Measurements from ENCODE around the gene VRK3. TPM values are rescaled to one million over a fixed set of nuclear protein-coding genes. Genes with fewer than 3 reads are reported as not detected.
"Not testable (repeated sequence)": the region's sequence is repeated elsewhere in the genome, so short reads cannot be mapped to it uniquely, and the experiment has no call there.

The VRK3 gene
- total RNA-seq, 1 donor from 2014 or later, result 8.9 TPM

DNA sequence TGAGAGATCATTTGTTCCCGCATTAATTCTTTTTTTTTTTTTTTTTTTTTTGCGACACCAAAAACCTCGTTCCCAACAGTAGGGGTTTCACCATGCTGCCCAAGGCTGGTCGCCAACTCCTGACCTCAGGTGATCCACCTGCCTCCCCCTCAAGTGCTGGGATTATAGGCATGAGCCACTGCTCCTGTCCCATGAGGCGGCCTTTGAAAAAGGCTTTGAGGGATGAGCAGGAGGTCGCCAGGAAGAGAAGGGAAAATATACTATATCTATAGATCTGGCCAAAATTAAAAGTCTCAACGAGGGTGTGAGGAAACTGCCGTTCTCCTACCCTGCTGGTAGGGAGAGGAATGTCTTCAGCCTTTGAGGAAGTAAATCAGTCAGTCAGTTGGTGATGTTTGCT lies 26.8 kb upstream of the VRK3 start:
- no peak overlapping the region for H3K9ac ChIP-seq (ENCODE audit: low read depth in 1 of 3, low read length in 3 of 3)

GRCh38 chr19:50051228-50051895 lies 26.2 kb upstream of the VRK3 start:
- Histone ChIP-seq H3K4me1 (ENCODE audit: control insufficient read depth in 3 of 3, insufficient read depth in 3 of 3, low read length in 3 of 3) (peaks cover 0 to 12% (median 5%) of the 10 kb centered on the region in 3 donors), H3K9ac (ENCODE audit: low read depth in 1 of 3, low read length in 3 of 3) (peak overlapping the region in 1 of 3 donors; percentile 1), H3K9me3 (ENCODE audit: control insufficient read depth in 3 of 3, low read length in 3 of 3) (peaks cover 5 to 16% (median 12%) of the 10 kb centered on the region in 3 donors), H3K36me3 (ENCODE audit: control insufficient read depth in 3 of 3, insufficient read depth in 3 of 3, low read length in 3 of 3) (peaks cover 9 to 24% (median 21%) of the 10 kb centered on the region in 3 donors), H3K4me3 (ENCODE audit: low read length in 3 of 3) (peak overlapping the region; percentile 48 to 65 (median 63))
- H3K27me3 ChIP-seq (ENCODE audit: control insufficient read depth in 3 of 3, insufficient read depth in 3 of 3, low read length in 3 of 3); H3K27ac ChIP-seq (ENCODE audit: low read depth, low read length): not testable (repeated sequence)

More for the DNA sequence above, 26.8 kb upstream of the VRK3 start:
- peaks cover 3 to 18% (median 15%) of the 10 kb centered on the region in 3 donors for H3K36me3 ChIP-seq (ENCODE audit: control insufficient read depth in 3 of 3, insufficient read depth in 3 of 3, low read length in 3 of 3)
- H3K4me1 ChIP-seq (ENCODE audit: control insufficient read depth in 3 of 3, insufficient read depth in 3 of 3, low read length in 3 of 3), result peaks cover 0 to 12% (median 5%) of the 10 kb centered on the region in 3 donors
- no peak overlapping the region for H3K4me3 ChIP-seq (ENCODE audit: low read length in 3 of 3)
- H3K27ac ChIP-seq (ENCODE audit: low read depth, low read length), result no peak overlapping the region
- peaks cover 0 to 5% (median 2%) of the 10 kb centered on the region in 3 donors for H3K27me3 ChIP-seq (ENCODE audit: control insufficient read depth in 3 of 3, insufficient read depth in 3 of 3, low read length in 3 of 3)
- H3K9me3 ChIP-seq (ENCODE audit: control insufficient read depth in 3 of 3, low read length in 3 of 3), result peaks cover 1 to 10% (median 6%) of the 10 kb centered on the region in 3 donors

GRCh38 chr19:50050406-50051227 lies 25.4 kb upstream of the VRK3 start:
- Histone ChIP-seq H3K9ac (ENCODE audit: low read depth in 1 of 3, low read length in 3 of 3) (peak overlapping the region in 1 of 3 donors; percentile 1), H3K36me3 (ENCODE audit: control insufficient read depth in 3 of 3, insufficient read depth in 3 of 3, low read length in 3 of 3) (peaks cover 17 to 32% (median 29%) of the 10 kb centered on the region in 3 donors), H3K9me3 (ENCODE audit: control insufficient read depth in 3 of 3, low read length in 3 of 3) (peaks cover 12 to 23% (median 19%) of the 10 kb centered on the region in 3 donors), H3K27ac (ENCODE audit: low read depth, low read length) (no peak overlapping the region), H3K27me3 (ENCODE audit: control insufficient read depth in 3 of 3, insufficient read depth in 3 of 3, low read length in 3 of 3) (peaks cover 0 to 5% (median 2%) of the 10 kb centered on the region in 3 donors), H3K4me3 (ENCODE audit: low read length in 3 of 3) (peak overlapping the region; percentile 48 to 65 (median 63)), H3K4me1 (ENCODE audit: control insufficient read depth in 3 of 3, insufficient read depth in 3 of 3, low read length in 3 of 3) (peaks cover 0 to 12% (median 5%) of the 10 kb centered on the region in 3 donors)

DNA sequence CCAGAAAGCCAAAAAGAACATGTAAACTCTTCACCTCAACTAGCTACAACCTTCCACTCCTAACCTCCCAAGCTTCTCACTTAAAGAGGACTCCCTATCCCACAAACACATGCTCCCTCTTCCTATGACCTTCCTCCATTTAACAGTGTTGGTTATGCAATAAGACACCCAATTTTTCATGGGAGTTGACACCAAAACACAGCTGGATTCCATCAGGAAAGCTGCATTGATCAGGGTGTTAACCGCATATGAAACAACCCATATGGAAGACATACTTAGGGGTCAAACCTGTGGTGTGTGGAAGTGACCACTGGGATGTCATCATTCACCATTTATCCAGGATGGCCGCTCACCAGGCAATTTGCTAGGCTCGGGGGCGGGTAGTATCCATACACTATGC lies 22.5 kb upstream of the VRK3 start:
- no peak overlapping the region for H3K9ac ChIP-seq (ENCODE audit: low read depth in 1 of 3, low read length in 3 of 3)

GRCh38 chr19:50046649-50047503 lies 21.7 kb upstream of the VRK3 start:
- Histone ChIP-seq H3K9me3 (ENCODE audit: control insufficient read depth in 3 of 3, low read length in 3 of 3) (peaks cover 30 to 36% (median 34%) of the 10 kb centered on the region in 3 donors), H3K4me3 (ENCODE audit: low read length in 3 of 3) (peak overlapping the region in 1 of 3 donors; percentile 15), H3K36me3 (ENCODE audit: control insufficient read depth in 3 of 3, insufficient read depth in 3 of 3, low read length in 3 of 3) (peaks cover 51 to 68% (median 63%) of the 10 kb centered on the region in 3 donors), H3K27me3 (ENCODE audit: control insufficient read depth in 3 of 3, insufficient read depth in 3 of 3, low read length in 3 of 3) (peaks cover 0 to 5% (median 2%) of the 10 kb centered on the region in 3 donors), H3K4me1 (ENCODE audit: control insufficient read depth in 3 of 3, insufficient read depth in 3 of 3, low read length in 3 of 3) (peaks cover 0 to 12% (median 5%) of the 10 kb centered on the region in 3 donors), H3K9ac (ENCODE audit: low read depth in 1 of 3, low read length in 3 of 3) (no peak overlapping the region), H3K27ac (ENCODE audit: low read depth, low read length) (no peak overlapping the region)

More for the DNA sequence above, 22.5 kb upstream of the VRK3 start:
- peaks cover 30 to 36% (median 33%) of the 10 kb centered on the region in 3 donors for H3K9me3 ChIP-seq (ENCODE audit: control insufficient read depth in 3 of 3, low read length in 3 of 3)
- H3K36me3 ChIP-seq (ENCODE audit: control insufficient read depth in 3 of 3, insufficient read depth in 3 of 3, low read length in 3 of 3), result peaks cover 43 to 61% (median 55%) of the 10 kb centered on the region in 3 donors
- no peak overlapping the region for H3K4me3 ChIP-seq (ENCODE audit: low read length in 3 of 3)
- no peak overlapping the region for H3K27ac ChIP-seq (ENCODE audit: low read depth, low read length)
- H3K4me1 ChIP-seq (ENCODE audit: control insufficient read depth in 3 of 3, insufficient read depth in 3 of 3, low read length in 3 of 3), result peaks cover 0 to 12% (median 5%) of the 10 kb centered on the region in 3 donors
- H3K27me3 ChIP-seq (ENCODE audit: control insufficient read depth in 3 of 3, insufficient read depth in 3 of 3, low read length in 3 of 3), result peaks cover 0 to 5% (median 2%) of the 10 kb centered on the region in 3 donors

DNA sequence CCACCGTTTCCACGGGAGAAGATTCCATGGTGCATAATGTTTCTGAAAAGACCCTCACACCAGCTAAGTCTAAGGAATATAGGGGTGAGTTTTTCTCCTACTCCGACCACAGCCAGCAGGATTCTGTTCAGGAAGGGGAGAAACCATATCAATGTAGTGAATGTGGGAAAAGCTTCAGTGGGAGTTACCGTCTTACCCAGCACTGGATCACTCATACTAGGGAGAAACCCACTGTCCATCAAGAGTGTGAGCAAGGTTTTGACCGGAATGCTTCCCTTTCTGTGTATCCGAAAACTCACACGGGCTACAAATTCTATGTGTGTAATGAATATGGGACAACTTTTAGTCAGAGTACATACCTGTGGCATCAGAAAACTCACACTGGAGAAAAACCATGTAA lies 19.8 kb upstream of the VRK3 start:
- Histone ChIP-seq H3K4me1 (ENCODE audit: control insufficient read depth in 3 of 3, insufficient read depth in 3 of 3, low read length in 3 of 3) (no peaks in the 10 kb centered on the region), H3K9me3 (ENCODE audit: control insufficient read depth in 3 of 3, low read length in 3 of 3) (peaks cover 30 to 39% (median 35%) of the 10 kb centered on the region in 3 donors), H3K27me3 (ENCODE audit: control insufficient read depth in 3 of 3, insufficient read depth in 3 of 3, low read length in 3 of 3) (no peaks in the 10 kb centered on the region), H3K9ac (ENCODE audit: low read depth in 1 of 3, low read length in 3 of 3) (no peak overlapping the region), H3K27ac (ENCODE audit: low read depth, low read length) (no peak overlapping the region), H3K36me3 (ENCODE audit: control insufficient read depth in 3 of 3, insufficient read depth in 3 of 3, low read length in 3 of 3) (peaks cover 71 to 88% (median 80%) of the 10 kb centered on the region in 3 donors), H3K4me3 (ENCODE audit: low read length in 3 of 3) (no peak overlapping the region)

GRCh38 chr19:50043967-50044366 lies 18.8 kb upstream of the VRK3 start:
- Histone ChIP-seq H3K4me1 (ENCODE audit: control insufficient read depth in 3 of 3, insufficient read depth in 3 of 3, low read length in 3 of 3) (no peaks in the 10 kb centered on the region), H3K36me3 (ENCODE audit: control insufficient read depth in 3 of 3, insufficient read depth in 3 of 3, low read length in 3 of 3) (peaks cover 80 to 98% (median 89%) of the 10 kb centered on the region in 3 donors), H3K4me3 (ENCODE audit: low read length in 3 of 3) (no peak overlapping the region), H3K9ac (ENCODE audit: low read depth in 1 of 3, low read length in 3 of 3) (no peak overlapping the region), H3K27ac (ENCODE audit: low read depth, low read length) (no peak overlapping the region), H3K27me3 (ENCODE audit: control insufficient read depth in 3 of 3, insufficient read depth in 3 of 3, low read length in 3 of 3) (no peaks in the 10 kb centered on the region), H3K9me3 (ENCODE audit: control insufficient read depth in 3 of 3, low read length in 3 of 3) (peaks cover 30 to 39% (median 35%) of the 10 kb centered on the region in 3 donors)

GRCh38 chr19:50042363-50043024 lies 17.3 kb upstream of the VRK3 start:
- H3K9me3 ChIP-seq (ENCODE audit: control insufficient read depth in 3 of 3, low read length in 3 of 3), result peaks cover 29 to 32% (median 30%) of the 10 kb centered on the region in 3 donors
- peaks cover 78 to 93% (median 84%) of the 10 kb centered on the region in 3 donors for H3K36me3 ChIP-seq (ENCODE audit: control insufficient read depth in 3 of 3, insufficient read depth in 3 of 3, low read length in 3 of 3)

DNA sequence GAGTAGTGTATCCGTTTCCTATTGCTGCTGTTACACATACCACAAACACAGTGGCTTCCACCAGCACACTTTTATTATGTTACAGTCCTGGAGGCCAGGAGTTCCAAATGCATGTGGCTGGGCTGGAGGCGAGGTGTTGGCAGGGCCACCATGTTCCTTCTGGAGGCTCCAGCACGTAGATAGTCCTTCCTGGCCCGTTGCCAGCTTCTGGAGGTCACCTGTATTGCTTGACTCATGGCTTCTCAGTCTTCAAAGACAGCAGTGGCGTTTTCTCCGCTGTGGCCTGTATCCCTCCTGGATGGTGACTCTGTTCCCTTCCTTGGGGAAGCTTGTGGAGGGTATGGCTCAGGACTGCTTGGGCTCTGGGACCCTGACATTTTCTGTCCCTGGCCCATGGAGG lies 15.8 kb upstream of the VRK3 start:
- Histone ChIP-seq H3K36me3 (ENCODE audit: control insufficient read depth in 3 of 3, insufficient read depth in 3 of 3, low read length in 3 of 3) (peaks cover 72 to 87% (median 81%) of the 10 kb centered on the region in 3 donors), H3K27me3 (ENCODE audit: control insufficient read depth in 3 of 3, insufficient read depth in 3 of 3, low read length in 3 of 3) (no peaks in the 10 kb centered on the region), H3K9ac (ENCODE audit: low read depth in 1 of 3, low read length in 3 of 3) (no peak overlapping the region), H3K4me1 (ENCODE audit: control insufficient read depth in 3 of 3, insufficient read depth in 3 of 3, low read length in 3 of 3) (no peaks in the 10 kb centered on the region), H3K9me3 (ENCODE audit: control insufficient read depth in 3 of 3, low read length in 3 of 3) (peaks cover 20 to 22% (median 20%) of the 10 kb centered on the region in 3 donors), H3K27ac (ENCODE audit: low read depth, low read length) (no peak overlapping the region), H3K4me3 (ENCODE audit: low read length in 3 of 3) (no peak overlapping the region)

More at GRCh38 chr19:50042363-50043024, 17.3 kb upstream of the VRK3 start:
- H3K4me3 ChIP-seq (ENCODE audit: low read length in 3 of 3), result peak overlapping the region in 1 of 3 donors; percentile 10
- no peak overlapping the region for H3K9ac ChIP-seq (ENCODE audit: low read depth in 1 of 3, low read length in 3 of 3)
- no peaks in the 10 kb centered on the region for H3K27me3 ChIP-seq (ENCODE audit: control insufficient read depth in 3 of 3, insufficient read depth in 3 of 3, low read length in 3 of 3)
- no peaks in the 10 kb centered on the region for H3K4me1 ChIP-seq (ENCODE audit: control insufficient read depth in 3 of 3, insufficient read depth in 3 of 3, low read length in 3 of 3)
- H3K27ac ChIP-seq (ENCODE audit: low read depth, low read length), result no peak overlapping the region
